ENCODE results near the gene NR4A1.

NR4A1 gene

GRCh38 chr12:52061470-52062166 lies 10.4 kb downstream of the NR4A1 start:
- DNase-seq (ENCODE audit: low spot score): no peak
- no peak overlapping the region for H3K27ac ChIP-seq
- POLR2A ChIA-PET (ENCODE audit: low non-redundant PET): no interaction called here
- TF ChIP-seq CTCF (conservative IDR thresholded peaks at IDR 0.05; ENCODE audit: low read depth): no peak
- CTCF ChIA-PET: interaction anchor here (0.5 to 1.5 kb wide), 2 partner anchors 28 to 36 kb away, joined by 5 to 8 read pairs; no protein-coding TSS in a partner anchor

- POLR2A ChIA-PET (ENCODE audit: low non-redundant PET): no interaction called here
- no peak for TF ChIP-seq CTCF (conservative IDR thresholded peaks at IDR 0.05; ENCODE audit: low read depth)
- DNase-seq (ENCODE audit: low spot score): no peak
- CTCF ChIA-PET: interaction anchor here (1.5 kb wide), 1 partner anchor 37 kb away, joined by 8 read pairs; no protein-coding TSS in a partner anchor
- no peak overlapping the region for H3K27ac ChIP-seq
Measured at GRCh38 chr12:52062167-52063081, 11.2 kb downstream of the NR4A1 start.

- POLR2A ChIA-PET (ENCODE audit: low non-redundant PET): no interaction called here
- CTCF ChIA-PET: interaction anchor here (0.7 to 1.5 kb wide), 3 partner anchors 20 to 69 kb away, joined by 3 to 8 read pairs (median 3); no protein-coding TSS in a partner anchor
- no peak for DNase-seq (ENCODE audit: low spot score)
- no peak for TF ChIP-seq CTCF (conservative IDR thresholded peaks at IDR 0.05; ENCODE audit: low read depth)
- no peak overlapping the region for H3K27ac ChIP-seq
Measured at GRCh38 chr12:52063082-52063924, 12.1 kb downstream of the NR4A1 start.

GRCh38 chr12:52063981-52064649 lies 12.9 kb downstream of the NR4A1 start:
- TF ChIP-seq CTCF (conservative IDR thresholded peaks at IDR 0.05; ENCODE audit: low read depth): no peak
- no peak overlapping the region for H3K27ac ChIP-seq
- DNase-seq (ENCODE audit: low spot score): no peak
- POLR2A ChIA-PET (ENCODE audit: low non-redundant PET): no interaction called here
- CTCF ChIA-PET: interaction anchor here (0.6 to 0.9 kb wide), 4 partner anchors 19 to 309 kb away, joined by 3 to 4 read pairs (median 3); no protein-coding TSS in a partner anchor

- TF ChIP-seq CTCF (conservative IDR thresholded peaks at IDR 0.05; ENCODE audit: low read depth): no peak
- CTCF ChIA-PET: interaction anchor here (1.0 to 4.2 kb wide), 2 partner anchors 41 kb away, joined by 4 to 29 read pairs; no protein-coding TSS in a partner anchor
- H3K27ac ChIP-seq: no peak overlapping the region
- POLR2A ChIA-PET (ENCODE audit: low non-redundant PET): no interaction called here
- DNase-seq (ENCODE audit: low spot score): no peak
Measured at GRCh38 chr12:52066346-52067080, 15.3 kb downstream of the NR4A1 start.
